Loucy (cell line): Measurements from ENCODE around the gene DMBT1.

Experiments
- H2AFZ ChIP-seq: fragments of 200-600 bp; sonication (generic); 2 replicates; pipeline ENCODE4 v1.6.0; 2016; ENCODE audit warnings: antibody characterized with exemption, mild to moderate bottlenecking, low read length, moderate library complexity
- H3F3A ChIP-seq: fragments of 200-600 bp; 2 replicates; pipeline ENCODE4 v1.6.0; 2016; ENCODE audit warnings: antibody characterized with exemption, low read depth, mild to moderate bottlenecking
- H3K27me3 ChIP-seq: fragments of 200-600 bp; sonication (generic); 2 replicates; pipeline ENCODE4 v1.6.1; 2014; ENCODE audit warnings: low read length, mild to moderate bottlenecking; ENCODE audit not compliant: insufficient read depth, poor library complexity, severe bottlenecking
- H3K36me3 ChIP-seq: fragments of 200-600 bp; sonication (generic); 2 replicates; pipeline ENCODE4 v1.6.1; 2016; ENCODE audit warnings: low read length; ENCODE audit not compliant: insufficient read depth
- H3K4me1 ChIP-seq: fragments of 200-600 bp; sonication (generic); 2 replicates; pipeline ENCODE4 v1.5.1; 2014; ENCODE audit warnings: low read length, mild to moderate bottlenecking; ENCODE audit not compliant: insufficient read depth, poor library complexity, severe bottlenecking
- H3K4me2 ChIP-seq: fragments of 200-600 bp; sonication (generic); 2 replicates; pipeline ENCODE4 v1.6.0; 2014; ENCODE audit warnings: antibody characterized with exemption, low read length, low read depth, mild to moderate bottlenecking; ENCODE audit not compliant: poor library complexity, severe bottlenecking
- H3K4me3 ChIP-seq: fragments of 200-600 bp; sonication (generic); 2 replicates; pipeline ENCODE4 v1.5.1; 2014; ENCODE audit warnings: low read length, mild to moderate bottlenecking, mixed read lengths; ENCODE audit not compliant: poor library complexity, severe bottlenecking
- H3K79me2 ChIP-seq: fragments of 200-600 bp; sonication (generic); 2 replicates; pipeline ENCODE4 v1.6.1; 2014; ENCODE audit warnings: low read length; ENCODE audit not compliant: insufficient read depth
- H3K9ac ChIP-seq: fragments of 200-600 bp; sonication (generic); 2 replicates; pipeline ENCODE4 v1.6.0; 2014; ENCODE audit warnings: mild to moderate bottlenecking, low read depth, low read length, moderate library complexity; ENCODE audit not compliant: poor library complexity, severe bottlenecking
- H3K9me2 ChIP-seq: fragments of 200-600 bp; sonication (generic); replicated peaks from 2 replicates; pipeline ENCODE4 v1.6.1; 2016; ENCODE audit warnings: low read depth, low read length, mixed read lengths
- H3K9me3 ChIP-seq: fragments of 200-600 bp; sonication (generic); 2 replicates; pipeline ENCODE4 v1.6.1; 2014; ENCODE audit warnings: mild to moderate bottlenecking, antibody characterized with exemption, low read length, low read depth; ENCODE audit not compliant: insufficient read depth
- H4K20me1 ChIP-seq: fragments of 200-600 bp; sonication (generic); 2 replicates; pipeline ENCODE4 v1.6.0; 2014; ENCODE audit warnings: antibody characterized with exemption, low read length, mild to moderate bottlenecking; ENCODE audit not compliant: insufficient read depth, poor library complexity, severe bottlenecking
- EZH2phosphoT487 ChIP-seq: fragments of 200-600 bp; IDR thresholded peaks from 2 replicates; pipeline ENCODE4 v1.6.1; 2018; ENCODE audit warnings: antibody characterized with exemption, mild to moderate bottlenecking, moderate library complexity, borderline replicate concordance
- TF ChIP-seq, protein P1 (sequence below): fragments of 200-600 bp; sonication (generic); conservative IDR thresholded peaks from 2 replicates; pipeline ENCODE4 v1.5.1; 2014; ENCODE audit warnings: mild to moderate bottlenecking, antibody characterized with exemption, low read length

DMBT1 gene

DNA sequence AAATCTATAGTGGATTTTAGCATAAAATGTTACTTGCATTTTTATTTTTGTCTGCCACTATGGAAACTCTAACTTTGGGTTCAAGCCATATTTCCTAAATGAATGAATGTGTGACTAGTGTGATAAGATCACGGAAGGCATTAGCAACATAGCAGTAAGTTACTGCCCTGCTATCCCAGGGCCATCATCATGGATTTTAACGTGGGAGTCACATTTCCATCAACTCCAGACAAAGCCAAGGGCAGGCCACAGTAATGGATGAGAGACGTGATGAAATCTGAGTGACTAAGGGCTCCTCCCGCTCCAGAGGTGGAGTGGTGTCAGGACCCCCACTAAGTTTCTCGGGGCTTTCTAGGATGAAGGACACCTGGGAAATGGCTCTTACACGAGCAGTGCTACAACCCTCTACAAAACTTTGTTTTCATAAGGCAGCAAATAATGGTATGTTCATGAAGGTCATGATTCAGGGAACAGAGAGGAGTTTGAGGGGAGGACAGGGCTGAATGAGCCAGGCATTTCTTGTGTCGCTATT, 104.8 kb downstream of the DMBT1 start:
- Histone ChIP-seq H3K79me2 (no peaks in the 10 kb centered on the region), H3K36me3 (no peaks in the 10 kb centered on the region), H3K4me1 (no peaks in the 10 kb centered on the region), H2AFZ (no peak overlapping the region), H4K20me1 (no peaks in the 10 kb centered on the region), H3K9ac (no peak overlapping the region), H3K4me3 (no peak overlapping the region), H3K4me2 (no peak overlapping the region), H3K9me2 (no peaks in the 10 kb centered on the region), H3K9me3 (no peaks in the 10 kb centered on the region), H3K27me3 (no peaks in the 10 kb centered on the region), H3F3A (no peaks in the 10 kb centered on the region)
- TF ChIP-seq, protein P1, sequence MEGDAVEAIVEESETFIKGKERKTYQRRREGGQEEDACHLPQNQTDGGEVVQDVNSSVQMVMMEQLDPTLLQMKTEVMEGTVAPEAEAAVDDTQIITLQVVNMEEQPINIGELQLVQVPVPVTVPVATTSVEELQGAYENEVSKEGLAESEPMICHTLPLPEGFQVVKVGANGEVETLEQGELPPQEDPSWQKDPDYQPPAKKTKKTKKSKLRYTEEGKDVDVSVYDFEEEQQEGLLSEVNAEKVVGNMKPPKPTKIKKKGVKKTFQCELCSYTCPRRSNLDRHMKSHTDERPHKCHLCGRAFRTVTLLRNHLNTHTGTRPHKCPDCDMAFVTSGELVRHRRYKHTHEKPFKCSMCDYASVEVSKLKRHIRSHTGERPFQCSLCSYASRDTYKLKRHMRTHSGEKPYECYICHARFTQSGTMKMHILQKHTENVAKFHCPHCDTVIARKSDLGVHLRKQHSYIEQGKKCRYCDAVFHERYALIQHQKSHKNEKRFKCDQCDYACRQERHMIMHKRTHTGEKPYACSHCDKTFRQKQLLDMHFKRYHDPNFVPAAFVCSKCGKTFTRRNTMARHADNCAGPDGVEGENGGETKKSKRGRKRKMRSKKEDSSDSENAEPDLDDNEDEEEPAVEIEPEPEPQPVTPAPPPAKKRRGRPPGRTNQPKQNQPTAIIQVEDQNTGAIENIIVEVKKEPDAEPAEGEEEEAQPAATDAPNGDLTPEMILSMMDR = no peak
- TF ChIP-seq EZH2phosphoT487 = no peak

GRCh38 chr10:122665946-122666345, 105.4 kb downstream of the DMBT1 start:
- no peak overlapping the region for H3K4me3 ChIP-seq
- H2AFZ ChIP-seq = no peak overlapping the region
- H3K9me3 ChIP-seq = no peaks in the 10 kb centered on the region
- no peaks in the 10 kb centered on the region for H3K36me3 ChIP-seq
- no peaks in the 10 kb centered on the region for H4K20me1 ChIP-seq
- TF ChIP-seq EZH2phosphoT487 = no peak
- TF ChIP-seq, protein P1 = no peak
- no peaks in the 10 kb centered on the region for H3K79me2 ChIP-seq
- H3K4me2 ChIP-seq = no peak overlapping the region
- H3K27me3 ChIP-seq = no peaks in the 10 kb centered on the region
- H3K4me1 ChIP-seq = no peaks in the 10 kb centered on the region
- no peak overlapping the region for H3K9ac ChIP-seq
- H3F3A ChIP-seq = no peaks in the 10 kb centered on the region
- H3K9me2 ChIP-seq = no peaks in the 10 kb centered on the region

- no peaks in the 10 kb centered on the region for H3K9me2 ChIP-seq
These were observed 108.5 kb downstream of the DMBT1 start for GRCh38 chr10:122669045-122669444.

More at GRCh38 chr10:122669045-122669444, 108.5 kb downstream of the DMBT1 start:
- Histone ChIP-seq H3K4me3 (no peak overlapping the region), H2AFZ (no peak overlapping the region), H3F3A (no peaks in the 10 kb centered on the region), H4K20me1 (no peaks in the 10 kb centered on the region), H3K4me1 (no peaks in the 10 kb centered on the region), H3K9ac (no peak overlapping the region), H3K4me2 (no peak overlapping the region), H3K9me3 (no peaks in the 10 kb centered on the region), H3K79me2 (no peaks in the 10 kb centered on the region), H3K27me3 (no peaks in the 10 kb centered on the region), H3K36me3 (no peaks in the 10 kb centered on the region)
- TF ChIP-seq EZH2phosphoT487 = no peak
- TF ChIP-seq, protein P1 = no peak
